ENCODE data around the gene BLVRB. TPM values are rescaled to one million over a fixed set of nuclear protein-coding genes. Genes with fewer than 3 reads are reported as not detected.
"Not testable (repeated sequence)": the region's sequence is repeated elsewhere in the genome, so short reads cannot be mapped to it uniquely, and the experiment has no call there.

BLVRB gene
- total RNA-seq, 1 donor from 2014 or later: 32.2 TPM

GRCh38 chr19:40503320-40503695, 37.8 kb upstream of the BLVRB start:
- Mint-ChIP-seq H3K9me3 (no peaks in the 10 kb centered on the region), H3K4me1 (ENCODE audit: unreplicated experiment) (peaks cover 6% of the 10 kb centered on the region), H3K36me3 (no peaks in the 10 kb centered on the region), H3K27ac (peak overlapping the region; percentile 64), H3K4me3 (no peak overlapping the region), H3K27me3 (peaks cover 42% of the 10 kb centered on the region)
- no peak for TF ChIP-seq CTCF (conservative IDR thresholded peaks at IDR 0.05)
- no peak for DNase-seq (ENCODE audit: extremely low spot score, unreplicated experiment)

GRCh38 chr19:40502647-40503319, 37.2 kb upstream of the BLVRB start:
- DNase-seq (ENCODE audit: extremely low spot score, unreplicated experiment): no peak
- Mint-ChIP-seq H3K36me3 (no peaks in the 10 kb centered on the region), H3K27me3 (peaks cover 39% of the 10 kb centered on the region), H3K4me3 (peak overlapping the region; percentile 31), H3K27ac (peak overlapping the region; percentile 64), H3K9me3 (no peaks in the 10 kb centered on the region), H3K4me1 (ENCODE audit: unreplicated experiment) (peaks cover 6% of the 10 kb centered on the region)
- peak; percentile 38 for TF ChIP-seq CTCF (conservative IDR thresholded peaks at IDR 0.05)

- DNase-seq (ENCODE audit: extremely low spot score, unreplicated experiment): no peak
- Mint-ChIP-seq H3K4me1 (ENCODE audit: unreplicated experiment) (peaks cover 6% of the 10 kb centered on the region), H3K27me3 (peaks cover 34% of the 10 kb centered on the region), H3K4me3 (no peak overlapping the region), H3K9me3 (no peaks in the 10 kb centered on the region), H3K36me3 (no peaks in the 10 kb centered on the region), H3K27ac (no peak overlapping the region)
- TF ChIP-seq CTCF (conservative IDR thresholded peaks at IDR 0.05): no peak
Measured at GRCh38 chr19:40502081-40502480, 36.5 kb upstream of the BLVRB start.

- H3K27ac Mint-ChIP-seq: no peak overlapping the region
- H3K4me1 Mint-ChIP-seq (ENCODE audit: unreplicated experiment): peaks cover 6% of the 10 kb centered on the region
- no peak for TF ChIP-seq CTCF (conservative IDR thresholded peaks at IDR 0.05)
- DNase-seq (ENCODE audit: extremely low spot score, unreplicated experiment): no peak
- H3K4me3 Mint-ChIP-seq: no peak overlapping the region
- H3K9me3 Mint-ChIP-seq: no peaks in the 10 kb centered on the region
- no peaks in the 10 kb centered on the region for H3K36me3 Mint-ChIP-seq
- H3K27me3 Mint-ChIP-seq: peaks cover 34% of the 10 kb centered on the region
Measured at GRCh38 chr19:40501599-40501998, 36.1 kb upstream of the BLVRB start.

- not testable (repeated sequence) for H3K9me3 Mint-ChIP-seq; H3K36me3 Mint-ChIP-seq; DNase-seq (ENCODE audit: extremely low spot score, unreplicated experiment); H3K27ac Mint-ChIP-seq; H3K4me3 Mint-ChIP-seq; H3K4me1 Mint-ChIP-seq (ENCODE audit: unreplicated experiment)
- H3K27me3 Mint-ChIP-seq: peaks cover 28% of the 10 kb centered on the region
Measured at GRCh38 chr19:40500678-40501530, 35.4 kb upstream of the BLVRB start.

- Mint-ChIP-seq H3K27me3 (peaks cover 28% of the 10 kb centered on the region), H3K4me3 (no peak overlapping the region), H3K27ac (no peak overlapping the region), H3K9me3 (no peaks in the 10 kb centered on the region), H3K4me1 (ENCODE audit: unreplicated experiment) (peaks cover 6% of the 10 kb centered on the region), H3K36me3 (no peaks in the 10 kb centered on the region)
- no peak for TF ChIP-seq CTCF (conservative IDR thresholded peaks at IDR 0.05)
- no peak for DNase-seq (ENCODE audit: extremely low spot score, unreplicated experiment)
Measured at GRCh38 chr19:40499320-40499719, 33.8 kb upstream of the BLVRB start.
